ENCODE measurements around the gene LIPI. TPM values are rescaled to one million over a fixed set of nuclear protein-coding genes. Genes with fewer than 3 reads are reported as not detected.

The LIPI gene
- total RNA-seq: not detected in 2 replicates

DNA sequence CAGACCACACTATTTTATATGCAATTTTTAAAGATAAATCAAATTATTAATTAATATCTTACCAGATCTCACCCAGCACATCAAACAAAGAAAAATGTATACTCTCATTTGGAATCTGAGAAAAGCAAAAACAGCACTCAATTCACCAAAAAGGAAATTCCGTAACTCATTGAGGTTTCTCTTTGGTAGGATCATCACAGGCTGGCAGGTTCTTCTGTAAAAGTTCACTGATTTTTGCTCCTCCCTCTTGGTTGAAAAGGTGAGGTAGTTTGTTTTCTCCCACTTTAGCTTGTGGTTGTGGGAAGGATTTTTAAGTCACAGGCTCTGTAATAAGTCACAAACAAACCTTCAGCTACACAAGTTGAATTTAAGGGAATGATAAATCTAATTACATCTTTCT lies at the start of gene LIPI:
Gene LIPI (minus strand): TSS at position 218 of the 400 bp plus-strand sequence. CDS start 110 bp downstream, at position 108.

DNA sequence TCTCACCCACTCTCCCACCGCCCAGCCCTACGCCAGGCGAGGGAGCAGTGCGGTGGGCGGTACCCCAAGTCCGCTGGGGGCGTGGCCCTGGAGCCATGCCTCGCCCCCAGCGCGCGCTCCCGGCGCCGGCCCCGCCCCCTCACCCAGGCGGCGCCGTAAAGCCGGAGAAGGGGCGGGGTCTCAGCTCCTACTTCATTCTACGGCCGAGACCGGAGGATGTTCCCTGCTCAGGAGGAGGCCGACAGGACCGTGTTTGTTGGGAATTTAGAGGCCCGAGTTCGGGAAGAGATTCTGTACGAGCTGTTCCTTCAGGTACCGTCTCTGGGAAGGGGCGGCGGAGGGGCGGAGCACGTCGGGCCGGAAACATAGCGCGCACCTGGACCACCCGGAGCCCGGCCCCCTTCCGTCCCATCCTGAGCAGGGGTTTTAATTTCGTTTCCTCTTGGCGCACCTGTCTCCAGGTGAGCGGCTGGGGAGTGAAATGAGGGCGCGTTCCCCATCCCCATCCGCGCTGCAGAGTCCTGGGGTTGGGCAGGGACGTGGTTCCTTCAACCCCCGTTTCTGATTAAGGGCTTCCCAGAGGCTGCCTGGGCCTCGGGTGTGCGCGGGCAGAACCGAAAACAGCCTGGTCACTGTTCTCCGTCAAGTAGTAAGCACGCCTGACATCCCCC lies 5.4 kb upstream of the LIPI start, which contains the start of gene RBM11:
Gene RBM11 (plus strand): TSS at position 187 of the 671 bp plus-strand sequence. CDS start 30 bp downstream, at position 217.

Other genes with a start within 250 kb of the LIPI start
- not detected in 2 replicates for gene RBM11, start 5.2 kb upstream of the LIPI start, total RNA-seq
- gene HSPA13, start 172.2 kb upstream of the LIPI start, total RNA-seq: 42.3 and 42.4 TPM in 2 replicates